ENCODE measurements around the gene DDIT4. TPM values are rescaled to one million over a fixed set of nuclear protein-coding genes. Genes with fewer than 3 reads are reported as not detected.

DDIT4 gene
- total RNA-seq, 4 donors from 2014 or later, result 93.0 to 309 (median 134) TPM

- no peak overlapping the region for H3K4me3 ChIP-seq (replicated peaks in 1 of 3)
- DNase-seq, result no peak
- H3K9me3 ChIP-seq, result no peaks in the 10 kb centered on the region
- TF ChIP-seq, protein P1, sequence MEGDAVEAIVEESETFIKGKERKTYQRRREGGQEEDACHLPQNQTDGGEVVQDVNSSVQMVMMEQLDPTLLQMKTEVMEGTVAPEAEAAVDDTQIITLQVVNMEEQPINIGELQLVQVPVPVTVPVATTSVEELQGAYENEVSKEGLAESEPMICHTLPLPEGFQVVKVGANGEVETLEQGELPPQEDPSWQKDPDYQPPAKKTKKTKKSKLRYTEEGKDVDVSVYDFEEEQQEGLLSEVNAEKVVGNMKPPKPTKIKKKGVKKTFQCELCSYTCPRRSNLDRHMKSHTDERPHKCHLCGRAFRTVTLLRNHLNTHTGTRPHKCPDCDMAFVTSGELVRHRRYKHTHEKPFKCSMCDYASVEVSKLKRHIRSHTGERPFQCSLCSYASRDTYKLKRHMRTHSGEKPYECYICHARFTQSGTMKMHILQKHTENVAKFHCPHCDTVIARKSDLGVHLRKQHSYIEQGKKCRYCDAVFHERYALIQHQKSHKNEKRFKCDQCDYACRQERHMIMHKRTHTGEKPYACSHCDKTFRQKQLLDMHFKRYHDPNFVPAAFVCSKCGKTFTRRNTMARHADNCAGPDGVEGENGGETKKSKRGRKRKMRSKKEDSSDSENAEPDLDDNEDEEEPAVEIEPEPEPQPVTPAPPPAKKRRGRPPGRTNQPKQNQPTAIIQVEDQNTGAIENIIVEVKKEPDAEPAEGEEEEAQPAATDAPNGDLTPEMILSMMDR (IDR thresholded peaks at IDR 0.05), result no peak
- TF ChIP-seq POLR2A (IDR thresholded peaks at IDR 0.05), result no peak
- no peaks in the 10 kb centered on the region for H3K27me3 ChIP-seq
- no peak overlapping the region for H3K27ac ChIP-seq
- intact Hi-C loops (cut with DNase I), result no loop called here
- H3K4me1 ChIP-seq, result peaks cover 42 to 61% of the 10 kb centered on the region in 2 donors
- no peaks in the 10 kb centered on the region for H3K36me3 ChIP-seq
- 70 to 75% methylated on average over 10 to 11 of the region's 12 CpGs for WGBS, 2 donors
These were observed 50.1 kb downstream of the DDIT4 start for GRCh38 chr10:72323771-72324191.

Other genes starting within 250 kb of the DDIT4 start
- gene SPOCK2, start 185.4 kb upstream of the DDIT4 start, total RNA-seq, result 10 to 100 TPM in 3 of 4 donors, 1 to 10 TPM in 1; 4.3 to 17.6 (median 13.5) TPM
- gene ANAPC16, start 57.9 kb upstream of the DDIT4 start, total RNA-seq, result 100 to 1,000 TPM; 100 to 214 (median 129) TPM
- 10 to 100 TPM; 26.7 to 30.3 (median 28.1) TPM for gene ASCC1, start 57.6 kb upstream of the DDIT4 start, total RNA-seq
- 10 to 100 TPM; 31.6 to 49.7 (median 44.1) TPM for gene DNAJB12, start 81.0 kb downstream of the DDIT4 start, total RNA-seq